Lower leg skin (tissue), 4 donors: ENCODE results near the gene ARHGEF39. TPM values are rescaled to one million over a fixed set of nuclear protein-coding genes. Genes with fewer than 3 reads are reported as not detected.
"Not testable (repeated sequence)": the region's sequence is repeated elsewhere in the genome, so short reads cannot be mapped to it uniquely, and the experiment has no call there.

Source experiments
- DNase-seq, 2 donors: peaks; one replicate each; pipeline ENCODE4 v3.0.0-alpha.2; 2019; ENCODE audit warnings: low spot score in 2 of 2
- H3K4me3 ChIP-seq: fragments of 200-600 bp; sonication (generic); 2 replicates; pipeline ENCODE4 v1.5.1; 2017; ENCODE audit warnings: mild to moderate bottlenecking, low read depth; ENCODE audit not compliant: poor library complexity, severe bottlenecking
- CTCF ChIP-seq, 3 donors: fragments of 450-650 bp; IDR thresholded peaks; one replicate each; pipeline ENCODE4 v1.5.1; 2016; ENCODE audit warnings: antibody characterized with exemption in 3 of 3, mild to moderate bottlenecking in 3 of 3, moderate library complexity in 2 of 3
- POLR2A ChIP-seq, 2 donors: fragments of 450-650 bp; IDR thresholded peaks; one replicate each; pipeline ENCODE4 v1.6.1; 2016 to 2017; ENCODE audit warnings: antibody characterized with exemption in 2 of 2, mild to moderate bottlenecking in 1 of 2, moderate library complexity in 1 of 2
- WGBS, 2 donors: methylation state at CpG; one replicate each; pipeline ENCODE4 v1.1.5; 2018; 5-methylcytosine and 5-hydroxymethylcytosine counted together
- intact Hi-C: fragments of 100-400 bp; cut with DNase I; formaldehyde crosslinking; loops from one replicate; pipeline ENCODE4 v1.15.0; 2023; ENCODE audit warnings: low total_unique reads
- total RNA-seq, 4 donors: library from RNA; depleted of rRNA; stranded (reverse); fragments of >200 nt; gene quantifications; one replicate each; pipeline ENCODE4 v1.1.0, GENCODE V29; 2016

The ARHGEF39 gene
- total RNA-seq, 4 donors from 2014 or later: 0.32 to 7.6 (median 0.86) TPM

- H3K4me3 ChIP-seq: no peak overlapping the region
- intact Hi-C loops: no loop called here
Observed at GRCh38 chr9:35649431-35650340, 15.3 kb downstream of the ARHGEF39 start.

GRCh38 chr9:35646533-35647265 is 18.3 kb downstream of the ARHGEF39 start:
- peak; percentile 94 to 99 for DNase-seq
- peak overlapping the region; percentile 11 for H3K4me3 ChIP-seq
- intact Hi-C loops: loop anchor here (1.0 kb wide), 1 partner anchor 34 kb away; no protein-coding TSS in a partner anchor
- WGBS, 2 donors: 0% methylated on average over 35 to 55 of the region's 58 CpGs
- TF ChIP-seq POLR2A (IDR thresholded peaks at IDR 0.05): peak in 1 of 2 donors; percentile 69
- peak in 1 of 3 donors; percentile 93 for TF ChIP-seq CTCF (IDR thresholded peaks at IDR 0.05)

More at GRCh38 chr9:35649431-35650340, 15.3 kb downstream of the ARHGEF39 start:
- DNase-seq: peak in 1 of 2 donors; percentile 84
- WGBS, 2 donors: 45 to 60% methylated on average over 11 to 26 of the region's 26 CpGs
- TF ChIP-seq POLR2A (IDR thresholded peaks at IDR 0.05): no peak

- TF ChIP-seq CTCF (IDR thresholded peaks at IDR 0.05) (no peak), POLR2A (IDR thresholded peaks at IDR 0.05) (no peak)
- no peak for DNase-seq
- intact Hi-C loops: no loop called here
- WGBS, 2 donors: 1 to 7% methylated on average over 11 of the region's 11 CpGs
- H3K4me3 ChIP-seq: peak overlapping the region; percentile 11
Observed at GRCh38 chr9:35646153-35646532, 18.9 kb downstream of the ARHGEF39 start.

GRCh38 chr9:35645736-35646135 is 19.3 kb downstream of the ARHGEF39 start:
- H3K4me3 ChIP-seq, DNase-seq, intact Hi-C loops: not testable (repeated sequence)
- WGBS, 2 donors: 32 to 47% methylated on average over 10 of the region's 10 CpGs

GRCh38 chr9:35643046-35643445 is 21.9 kb downstream of the ARHGEF39 start:
- intact Hi-C loops: no loop called here
- peak in 1 of 2 donors; percentile 59 for DNase-seq
- WGBS, 2 donors: 88 to 93% methylated on average over 12 of the region's 12 CpGs
- H3K4me3 ChIP-seq: no peak overlapping the region
- no peak for TF ChIP-seq CTCF (IDR thresholded peaks at IDR 0.05)
- TF ChIP-seq POLR2A (IDR thresholded peaks at IDR 0.05): no peak

- DNase-seq, H3K4me3 ChIP-seq, intact Hi-C loops: not testable (repeated sequence)
- 91 to 92% methylated on average over 3 of the region's 3 CpGs for WGBS, 2 donors
Observed at GRCh38 chr9:35641478-35641877, 23.5 kb downstream of the ARHGEF39 start.

GRCh38 chr9:35640431-35640830 is 24.6 kb downstream of the ARHGEF39 start:
- 96 to 97% methylated on average over 15 of the region's 15 CpGs for WGBS, 2 donors
- DNase-seq: peak in 1 of 2 donors; percentile 50
- H3K4me3 ChIP-seq, intact Hi-C loops: not testable (repeated sequence)
